Muscle of back (tissue), 11 donors: Measurements from ENCODE around the gene TMEM271. TPM values are rescaled to one million over a fixed set of nuclear protein-coding genes. Genes with fewer than 3 reads are reported as not detected.
"Not testable (repeated sequence)": the region's sequence is repeated elsewhere in the genome, so short reads cannot be mapped to it uniquely, and the experiment has no call there.

Experiments used
- DNase-seq, 3 donors: peaks; one replicate each; pipeline versions ENCODE4 v3.0.0 to v3.0.0-alpha.2; 2013
- polyA plus RNA-seq, 10 donors: library from polyadenylated mRNA; unstranded; fragments of 120-200 nt; gene quantifications; one replicate each; pipeline ENCODE4 v1.2.1, GENCODE V29; 2013; ENCODE audit not compliant: insufficient read length in 10 of 10

Gene TMEM271
- polyA plus RNA-seq, 10 donors = 0.18 to 0.29 TPM; not detected in 8

DNA sequence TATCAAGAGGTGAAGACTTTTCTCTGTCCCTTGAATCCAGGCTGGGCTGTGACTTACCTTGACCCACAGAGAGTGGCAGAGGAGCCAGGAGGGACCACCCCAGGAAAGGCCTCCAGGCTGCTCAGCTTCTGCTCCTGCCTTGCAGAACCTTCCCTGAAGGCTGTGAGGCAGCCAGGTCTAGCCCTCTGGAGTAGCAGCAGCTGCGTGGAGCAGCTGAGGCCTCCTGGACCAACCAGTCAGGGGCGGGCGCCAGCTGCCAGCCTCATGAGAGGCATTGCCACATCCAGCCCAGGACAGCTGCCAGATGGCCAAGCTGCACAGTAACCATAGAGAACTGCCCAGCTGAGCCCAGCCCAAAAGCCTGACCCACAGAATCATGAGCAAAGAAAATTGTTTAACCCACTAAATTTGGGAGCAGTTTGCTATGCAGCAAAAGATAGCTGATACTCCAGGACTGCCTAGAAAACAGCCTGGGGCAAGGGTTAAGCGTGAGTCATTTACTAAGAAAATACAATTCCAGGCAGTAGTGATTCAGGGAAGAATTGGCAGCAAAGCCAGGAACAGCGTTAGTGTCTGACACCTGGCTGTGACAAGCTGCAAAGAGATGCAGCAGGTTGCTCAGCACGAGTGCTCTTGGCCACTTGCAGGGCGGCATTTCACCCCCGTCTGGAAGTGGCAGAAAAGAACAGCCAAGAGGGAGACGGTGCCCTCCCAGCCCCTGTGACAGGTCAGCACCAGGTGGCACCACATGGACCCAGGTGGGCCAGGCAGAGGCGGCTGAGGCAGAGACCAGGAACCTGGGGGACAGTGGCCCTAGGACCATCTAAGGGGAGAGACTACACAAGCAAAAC lies 34.5 kb upstream of the TMEM271 start:
- peak; percentile 0 to 39 (median 3) for DNase-seq

DNA sequence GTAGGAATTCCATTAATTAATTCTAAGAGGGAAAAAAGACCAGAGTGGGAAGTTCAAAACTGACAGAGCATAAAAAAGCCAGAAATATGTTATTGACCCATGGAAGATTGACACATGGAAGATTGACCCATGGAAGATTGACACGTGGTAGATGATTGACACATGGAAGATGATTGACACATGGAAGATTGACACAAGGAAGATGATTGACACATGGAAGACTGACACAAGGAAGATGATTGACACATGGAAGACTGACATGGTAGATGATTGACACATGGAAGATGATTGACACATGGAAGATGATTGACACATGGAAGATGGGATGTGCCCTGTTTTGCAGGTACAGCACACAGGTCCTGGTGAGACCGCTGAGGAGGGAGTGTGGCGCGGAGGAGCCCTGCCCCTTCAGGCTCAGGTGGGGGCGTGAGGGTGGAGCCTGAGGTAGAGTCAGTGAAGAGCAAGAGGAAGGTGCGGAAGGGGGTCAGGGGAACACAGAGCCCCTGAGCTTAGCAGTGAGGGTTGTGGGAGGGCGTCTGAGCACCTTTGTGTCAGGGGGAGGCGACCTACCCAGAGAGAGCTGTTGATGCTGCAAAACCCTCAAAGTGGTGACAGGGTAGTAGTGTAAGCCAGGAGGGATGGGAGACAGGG lies 33.4 kb upstream of the TMEM271 start:
- no peak for DNase-seq

GRCh38 chr4:608236-608635 lies 32.1 kb upstream of the TMEM271 start:
- DNase-seq = no peak

- no peak for DNase-seq
Measured at GRCh38 chr4:605702-606425, 29.8 kb upstream of the TMEM271 start.

- no peak for DNase-seq
Measured at GRCh38 chr4:604131-604530, 28.0 kb upstream of the TMEM271 start.

DNA sequence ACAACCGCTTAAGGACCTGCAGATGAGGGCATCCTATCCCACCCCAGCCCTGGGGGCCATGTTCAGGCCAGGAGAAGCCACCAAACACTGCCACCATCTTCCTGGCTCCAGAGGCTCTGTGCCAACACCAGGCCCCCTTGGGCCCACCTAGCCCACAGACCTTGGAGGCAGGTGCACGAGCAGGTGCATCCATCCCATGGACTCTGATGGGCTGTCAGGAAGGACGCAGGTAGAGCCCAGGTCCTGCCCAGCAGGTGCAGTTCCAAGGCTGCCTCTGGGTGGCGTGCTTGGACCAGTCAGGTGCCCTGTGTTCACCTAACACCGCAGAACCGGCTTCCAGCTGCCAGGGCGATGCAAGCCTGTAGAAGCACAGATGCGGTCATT lies 26.5 kb upstream of the TMEM271 start:
- DNase-seq = peak; percentile 5 to 27 (median 10)

GRCh38 chr4:601612-602558 lies 25.8 kb upstream of the TMEM271 start:
- DNase-seq = no peak

DNA sequence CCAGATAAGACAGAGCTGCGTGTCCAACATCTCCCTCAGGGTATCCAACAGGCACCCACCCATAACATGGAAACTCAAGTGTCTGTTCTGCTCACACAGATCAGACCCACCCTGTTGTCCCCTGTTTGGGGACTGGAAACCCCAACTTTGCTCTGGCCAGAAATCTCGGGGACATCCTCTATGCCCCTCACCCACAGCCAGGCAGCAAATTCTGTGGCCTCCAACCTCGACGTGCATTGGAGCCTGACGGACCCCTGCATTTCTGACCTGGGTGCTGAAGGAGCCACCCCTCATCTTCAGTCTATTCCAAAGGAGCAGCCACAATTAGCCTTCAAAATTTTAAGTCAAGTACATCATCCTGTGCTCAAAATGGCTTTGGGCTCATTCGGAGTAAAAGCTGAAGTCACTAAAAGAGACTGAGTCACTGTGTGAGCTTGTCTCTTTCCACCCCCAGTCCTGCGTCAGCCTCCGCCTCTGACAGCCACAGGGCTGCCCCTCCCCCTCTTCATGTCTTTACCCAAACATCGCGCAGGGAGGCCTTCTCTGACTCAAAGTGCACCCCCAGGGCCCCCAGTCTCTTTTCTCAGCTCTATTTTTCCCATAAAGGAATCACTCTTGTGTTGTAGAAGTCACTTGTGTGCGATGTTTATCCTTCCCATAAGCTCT lies 24.9 kb upstream of the TMEM271 start:
- no peak for DNase-seq

DNA sequence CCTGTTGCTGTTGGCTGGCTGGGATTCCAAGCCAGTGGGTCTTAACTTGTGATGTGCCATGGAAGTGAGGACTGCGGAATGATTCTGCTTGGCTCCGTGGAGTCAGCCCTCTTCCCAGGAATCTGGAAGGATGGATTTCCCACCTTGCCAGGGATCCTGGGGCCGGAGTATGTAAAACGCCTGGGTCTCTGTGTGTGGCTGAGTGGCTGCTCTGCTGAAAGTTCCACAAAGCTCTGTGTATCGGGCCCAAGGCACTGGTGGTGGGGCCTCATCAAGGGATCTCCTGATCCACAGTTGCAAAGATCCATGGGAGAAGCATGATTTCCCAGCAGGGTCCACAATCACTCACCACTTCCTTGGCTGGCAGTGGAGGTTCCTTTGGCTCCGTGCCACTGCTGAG lies 24.1 kb upstream of the TMEM271 start:
- DNase-seq = no peak

DNA sequence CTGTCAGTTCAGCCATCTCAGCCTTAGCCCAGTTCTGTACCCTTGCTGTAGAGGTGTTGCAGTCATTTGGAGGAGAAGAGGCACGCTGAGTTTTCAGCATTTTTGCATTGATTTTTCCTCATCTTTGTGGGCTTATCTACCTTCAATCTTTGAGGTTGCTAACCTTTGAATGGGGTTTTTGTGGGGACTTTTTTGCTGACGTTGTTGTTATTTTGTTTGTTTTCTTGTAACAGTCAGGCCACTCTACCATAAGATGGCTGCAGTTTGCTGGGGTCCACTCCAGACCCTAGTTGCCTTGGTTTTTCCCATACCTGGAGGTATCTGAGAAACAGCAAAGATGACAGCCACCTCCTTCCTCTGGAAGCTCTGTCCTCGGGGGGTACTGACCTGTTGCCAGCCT lies 22.8 kb upstream of the TMEM271 start:
- DNase-seq = no peak

DNA sequence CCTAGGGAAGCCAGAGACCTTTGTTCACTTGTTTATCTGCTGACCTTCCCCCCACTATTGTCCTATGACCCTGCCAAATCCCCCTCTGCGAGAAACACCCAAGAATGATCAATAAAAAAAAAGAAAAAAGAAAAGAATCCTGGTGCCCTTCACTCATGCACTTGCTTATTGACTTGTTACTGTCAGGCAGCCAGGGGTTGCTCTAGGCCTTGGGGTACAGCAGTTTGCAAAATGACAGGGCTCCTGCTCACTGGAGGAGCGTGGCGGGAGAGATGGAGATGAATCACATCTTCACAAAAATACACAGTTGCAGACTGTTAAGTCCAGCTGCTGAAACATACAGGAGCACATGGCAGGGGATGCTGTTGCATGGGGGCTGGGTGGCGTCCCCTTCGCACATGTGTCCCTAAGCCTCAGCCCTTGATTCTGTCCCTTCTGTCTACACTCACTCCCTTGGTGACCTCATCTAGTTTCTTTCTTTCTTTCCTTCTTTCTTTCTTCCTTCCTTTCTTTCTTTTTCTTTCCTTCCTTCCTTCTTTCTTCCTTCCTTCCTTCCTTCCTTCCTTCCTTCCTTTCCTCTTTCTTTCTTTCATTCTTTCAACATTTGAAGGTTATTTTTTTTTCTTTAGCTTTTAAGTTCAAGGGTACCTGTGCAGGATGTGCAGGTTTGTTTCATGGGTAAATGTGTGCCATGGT lies 16.9 kb upstream of the TMEM271 start:
- no peak for DNase-seq

DNA sequence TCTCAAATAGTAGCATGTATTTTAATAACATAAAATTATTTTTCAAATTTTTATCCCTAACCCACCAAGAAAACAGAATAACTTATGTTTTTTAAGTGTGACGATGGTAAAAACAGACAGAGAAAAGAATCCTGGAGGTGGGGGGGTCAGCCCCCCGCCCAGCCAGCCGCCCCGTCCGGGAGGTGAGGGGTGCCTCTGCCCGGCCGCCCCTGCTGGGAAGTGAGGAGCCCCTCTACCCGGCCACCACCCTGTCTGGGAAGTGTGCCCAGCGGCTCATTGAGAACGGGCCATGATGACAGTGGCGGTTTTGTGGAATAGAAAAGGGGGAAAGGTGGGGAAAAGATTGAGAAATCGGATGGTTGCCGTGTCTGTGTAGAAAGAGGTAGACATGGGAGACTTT lies 16.1 kb upstream of the TMEM271 start:
- DNase-seq = not testable (repeated sequence)

- DNase-seq = no peak
Measured at GRCh38 chr4:590313-590841, 14.3 kb upstream of the TMEM271 start.

DNA sequence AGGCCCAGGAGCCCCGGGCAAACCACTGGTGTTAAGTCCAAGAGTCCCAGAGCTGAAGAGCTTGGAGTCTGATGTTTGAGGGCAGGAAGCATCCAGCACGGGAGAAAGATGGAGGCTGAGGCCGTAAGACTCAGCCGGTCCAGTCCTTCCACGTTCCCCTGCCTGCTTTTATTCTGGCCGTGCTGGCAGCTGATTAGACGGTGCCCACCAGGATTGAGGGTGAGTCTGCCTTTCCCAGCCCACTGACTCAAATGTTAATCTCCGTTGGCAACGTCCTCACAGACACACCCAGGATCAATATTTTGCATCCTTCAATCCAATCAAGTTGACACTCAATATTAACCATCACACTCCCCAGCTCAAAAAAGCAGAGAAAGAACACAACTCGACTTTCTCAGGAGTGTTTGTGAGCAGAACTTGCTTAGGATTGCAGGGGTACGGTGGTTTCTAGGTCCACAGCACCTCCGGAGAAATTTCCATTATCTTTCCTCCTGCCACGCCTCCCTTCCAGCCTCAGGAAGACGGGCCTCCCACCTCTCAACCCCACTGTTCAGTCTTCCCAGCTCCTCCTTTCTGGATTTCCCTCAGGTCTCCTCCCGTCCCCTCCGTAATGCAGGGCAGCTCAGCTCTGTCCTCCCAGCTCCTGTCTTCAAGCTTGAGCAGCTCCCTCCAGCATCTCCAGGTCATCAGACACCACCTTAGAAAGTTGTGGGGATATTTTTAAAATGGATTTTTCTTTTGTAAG lies 13.3 kb upstream of the TMEM271 start:
- DNase-seq = no peak

DNA sequence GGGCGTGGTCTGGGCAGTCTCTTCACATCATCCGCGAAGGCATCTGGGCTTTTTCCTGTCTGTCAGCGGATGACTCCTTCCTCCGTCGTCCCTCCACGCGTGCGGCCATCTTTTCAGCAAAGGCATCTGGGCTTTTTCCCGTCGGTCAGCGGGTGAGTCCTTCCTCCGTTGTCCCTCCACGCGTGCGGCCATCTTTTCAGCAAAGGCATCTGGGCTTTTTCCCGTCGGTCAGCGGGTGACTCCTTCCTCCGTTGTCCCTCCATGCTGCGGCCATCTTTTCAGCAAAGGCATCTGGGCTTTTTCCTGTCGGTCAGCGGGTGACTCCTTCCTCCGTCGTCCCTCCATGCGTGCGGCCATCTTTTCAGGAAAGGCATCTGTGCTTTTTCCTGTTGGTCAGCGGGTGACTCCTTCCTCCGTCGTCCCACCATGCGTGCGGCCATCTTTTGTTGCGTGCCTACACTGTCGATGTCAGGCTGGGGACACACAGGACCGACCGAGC lies 12.3 kb upstream of the TMEM271 start:
- DNase-seq = no peak

GRCh38 chr4:587671-588350 lies 11.7 kb upstream of the TMEM271 start:
- DNase-seq = no peak

DNA sequence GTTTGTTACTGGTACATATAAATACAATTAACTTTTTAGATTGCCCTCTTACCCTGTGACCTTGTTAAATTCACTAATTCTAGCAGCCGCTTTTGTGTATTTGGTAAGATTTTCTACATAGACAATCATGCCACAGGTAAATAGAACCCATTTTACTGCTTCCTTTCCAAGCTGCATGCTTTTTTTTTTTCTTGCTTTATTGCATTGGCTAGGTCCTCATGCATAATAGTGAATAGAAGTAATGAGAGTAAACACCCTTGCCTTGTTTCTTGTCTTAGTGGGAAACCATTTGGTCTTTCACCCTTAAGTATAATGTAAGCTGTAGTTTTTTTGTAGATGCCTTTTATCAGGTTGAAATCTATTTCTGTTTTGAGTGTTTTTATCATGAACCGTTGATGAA lies 7.7 kb upstream of the TMEM271 start:
- DNase-seq = no peak

- DNase-seq = no peak
Measured at GRCh38 chr4:581753-582361, 5.8 kb upstream of the TMEM271 start.
